Measurements from ENCODE around the gene MGMT. TPM values are rescaled to one million over a fixed set of nuclear protein-coding genes. Genes with fewer than 3 reads are reported as not detected.

The MGMT gene
- total and polyA plus RNA-seq, 2 experiments from 2014 or later = 19.3 to 21.9 TPM

DNA sequence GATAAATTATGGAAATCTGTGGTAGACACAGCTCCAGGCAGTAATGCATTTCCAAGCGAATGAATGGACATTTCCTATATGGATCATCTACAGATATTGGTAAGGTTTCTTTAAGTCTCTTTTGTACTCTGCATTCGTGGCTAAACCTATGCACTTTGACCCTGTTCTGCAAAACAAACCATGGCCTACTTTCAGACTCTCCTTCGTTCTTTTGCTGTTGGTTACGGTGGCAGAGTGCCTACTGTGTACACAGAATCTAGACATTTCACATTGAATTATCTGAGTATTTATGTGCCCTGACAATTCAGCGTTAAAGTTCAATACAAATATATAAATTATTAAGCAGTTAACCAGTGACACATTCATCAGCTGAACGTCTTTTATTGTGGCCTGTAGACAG is 93.3 kb downstream of the MGMT start (continued):
- TF ChIP-seq, protein P1, sequence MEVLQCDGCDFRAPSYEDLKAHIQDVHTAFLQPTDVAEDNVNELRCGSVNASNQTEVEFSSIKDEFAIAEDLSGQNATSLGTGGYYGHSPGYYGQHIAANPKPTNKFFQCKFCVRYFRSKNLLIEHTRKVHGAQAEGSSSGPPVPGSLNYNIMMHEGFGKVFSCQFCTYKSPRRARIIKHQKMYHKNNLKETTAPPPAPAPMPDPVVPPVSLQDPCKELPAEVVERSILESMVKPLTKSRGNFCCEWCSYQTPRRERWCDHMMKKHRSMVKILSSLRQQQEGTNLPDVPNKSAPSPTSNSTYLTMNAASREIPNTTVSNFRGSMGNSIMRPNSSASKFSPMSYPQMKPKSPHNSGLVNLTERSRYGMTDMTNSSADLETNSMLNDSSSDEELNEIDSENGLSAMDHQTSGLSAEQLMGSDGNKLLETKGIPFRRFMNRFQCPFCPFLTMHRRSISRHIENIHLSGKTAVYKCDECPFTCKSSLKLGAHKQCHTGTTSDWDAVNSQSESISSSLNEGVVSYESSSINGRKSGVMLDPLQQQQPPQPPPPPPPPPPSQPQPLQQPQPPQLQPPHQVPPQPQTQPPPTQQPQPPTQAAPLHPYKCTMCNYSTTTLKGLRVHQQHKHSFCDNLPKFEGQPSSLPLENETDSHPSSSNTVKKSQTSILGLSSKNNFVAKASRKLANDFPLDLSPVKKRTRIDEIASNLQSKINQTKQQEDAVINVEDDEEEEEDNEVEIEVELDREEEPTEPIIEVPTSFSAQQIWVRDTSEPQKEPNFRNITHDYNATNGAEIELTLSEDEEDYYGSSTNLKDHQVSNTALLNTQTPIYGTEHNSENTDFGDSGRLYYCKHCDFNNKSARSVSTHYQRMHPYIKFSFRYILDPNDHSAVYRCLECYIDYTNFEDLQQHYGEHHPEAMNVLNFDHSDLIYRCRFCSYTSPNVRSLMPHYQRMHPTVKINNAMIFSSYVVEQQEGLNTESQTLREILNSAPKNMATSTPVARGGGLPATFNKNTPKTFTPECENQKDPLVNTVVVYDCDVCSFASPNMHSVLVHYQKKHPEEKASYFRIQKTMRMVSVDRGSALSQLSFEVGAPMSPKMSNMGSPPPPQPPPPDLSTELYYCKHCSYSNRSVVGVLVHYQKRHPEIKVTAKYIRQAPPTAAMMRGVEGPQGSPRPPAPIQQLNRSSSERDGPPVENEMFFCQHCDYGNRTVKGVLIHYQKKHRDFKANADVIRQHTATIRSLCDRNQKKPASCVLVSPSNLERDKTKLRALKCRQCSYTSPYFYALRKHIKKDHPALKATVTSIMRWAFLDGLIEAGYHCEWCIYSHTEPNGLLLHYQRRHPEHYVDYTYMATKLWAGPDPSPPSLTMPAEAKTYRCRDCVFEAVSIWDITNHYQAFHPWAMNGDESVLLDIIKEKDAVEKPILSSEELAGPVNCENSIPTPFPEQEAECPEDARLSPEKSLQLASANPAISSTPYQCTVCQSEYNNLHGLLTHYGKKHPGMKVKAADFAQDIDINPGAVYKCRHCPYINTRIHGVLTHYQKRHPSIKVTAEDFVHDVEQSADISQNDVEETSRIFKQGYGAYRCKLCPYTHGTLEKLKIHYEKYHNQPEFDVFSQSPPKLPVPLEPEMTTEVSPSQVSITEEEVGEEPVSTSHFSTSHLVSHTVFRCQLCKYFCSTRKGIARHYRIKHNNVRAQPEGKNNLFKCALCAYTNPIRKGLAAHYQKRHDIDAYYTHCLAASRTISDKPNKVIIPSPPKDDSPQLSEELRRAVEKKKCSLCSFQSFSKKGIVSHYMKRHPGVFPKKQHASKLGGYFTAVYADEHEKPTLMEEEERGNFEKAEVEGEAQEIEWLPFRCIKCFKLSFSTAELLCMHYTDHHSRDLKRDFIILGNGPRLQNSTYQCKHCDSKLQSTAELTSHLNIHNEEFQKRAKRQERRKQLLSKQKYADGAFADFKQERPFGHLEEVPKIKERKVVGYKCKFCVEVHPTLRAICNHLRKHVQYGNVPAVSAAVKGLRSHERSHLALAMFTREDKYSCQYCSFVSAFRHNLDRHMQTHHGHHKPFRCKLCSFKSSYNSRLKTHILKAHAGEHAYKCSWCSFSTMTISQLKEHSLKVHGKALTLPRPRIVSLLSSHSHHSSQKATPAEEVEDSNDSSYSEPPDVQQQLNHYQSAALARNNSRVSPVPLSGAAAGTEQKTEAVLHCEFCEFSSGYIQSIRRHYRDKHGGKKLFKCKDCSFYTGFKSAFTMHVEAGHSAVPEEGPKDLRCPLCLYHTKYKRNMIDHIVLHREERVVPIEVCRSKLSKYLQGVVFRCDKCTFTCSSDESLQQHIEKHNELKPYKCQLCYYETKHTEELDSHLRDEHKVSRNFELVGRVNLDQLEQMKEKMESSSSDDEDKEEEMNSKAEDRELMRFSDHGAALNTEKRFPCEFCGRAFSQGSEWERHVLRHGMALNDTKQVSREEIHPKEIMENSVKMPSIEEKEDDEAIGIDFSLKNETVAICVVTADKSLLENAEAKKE (CRISPR knock-in tag; IDR thresholded peaks at IDR 0.05) = no peak

DNA sequence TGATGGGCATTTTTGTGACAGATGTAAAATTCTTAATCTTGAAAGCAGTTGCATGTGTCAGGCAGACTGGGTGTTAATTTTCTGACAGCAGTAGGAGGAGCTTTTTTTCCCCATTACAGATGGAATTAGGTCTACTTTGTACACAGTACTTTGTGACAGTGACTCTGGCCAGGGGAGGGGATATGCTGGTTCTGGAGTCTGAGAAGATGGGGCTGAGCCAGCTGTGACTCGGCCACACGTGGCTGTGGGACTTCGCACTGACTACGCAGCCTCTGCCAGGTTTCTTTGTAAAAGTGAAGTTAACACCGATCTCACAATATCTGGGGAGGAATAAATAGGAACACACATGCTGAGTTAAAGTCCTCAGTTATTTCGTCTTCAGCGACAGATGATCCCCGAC is 95.4 kb downstream of the MGMT start:
- Histone ChIP-seq H3K27me3 (ENCODE audit: insufficient read depth) (no peaks in the 10 kb centered on the region), H3K9me2 (ENCODE audit: insufficient read depth) (no peaks in the 10 kb centered on the region), H2AFZ (no peak overlapping the region), H3K4me3 (no peak overlapping the region), H3K79me2 (replicated peaks; ENCODE audit: insufficient read depth) (no peaks in the 10 kb centered on the region), H4K20me1 (replicated peaks; ENCODE audit: insufficient read depth) (no peaks in the 10 kb centered on the region), H3K27ac (ENCODE audit: low read depth) (no peak overlapping the region), H3F3A (replicated peaks; ENCODE audit: low read depth) (no peaks in the 10 kb centered on the region), H3K36me3 (ENCODE audit: insufficient read depth) (no peaks in the 10 kb centered on the region), H3K4me2 (no peak overlapping the region), H3K4me1 (ENCODE audit: insufficient read depth) (no peaks in the 10 kb centered on the region)
- Mint-ChIP-seq H3K9me3 (no peaks in the 10 kb centered on the region), H3K27ac (no peak overlapping the region), H3K27me3 (ENCODE audit: insufficient read depth, low read depth, poor library complexity) (no peaks in the 10 kb centered on the region), H3K4me1 (no peaks in the 10 kb centered on the region), H3K36me3 (ENCODE audit: low read depth) (no peaks in the 10 kb centered on the region), H3K4me3 (no peak overlapping the region)
- DNase-seq (ENCODE audit: low spot score) (no peak), ATAC-seq (no peak)
- TF ChIP-seq, protein P2, sequence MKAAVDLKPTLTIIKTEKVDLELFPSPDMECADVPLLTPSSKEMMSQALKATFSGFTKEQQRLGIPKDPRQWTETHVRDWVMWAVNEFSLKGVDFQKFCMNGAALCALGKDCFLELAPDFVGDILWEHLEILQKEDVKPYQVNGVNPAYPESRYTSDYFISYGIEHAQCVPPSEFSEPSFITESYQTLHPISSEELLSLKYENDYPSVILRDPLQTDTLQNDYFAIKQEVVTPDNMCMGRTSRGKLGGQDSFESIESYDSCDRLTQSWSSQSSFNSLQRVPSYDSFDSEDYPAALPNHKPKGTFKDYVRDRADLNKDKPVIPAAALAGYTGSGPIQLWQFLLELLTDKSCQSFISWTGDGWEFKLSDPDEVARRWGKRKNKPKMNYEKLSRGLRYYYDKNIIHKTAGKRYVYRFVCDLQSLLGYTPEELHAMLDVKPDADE (IDR thresholded peaks at IDR 0.05) = no peak
- TF ChIP-seq STAT1 (IDR thresholded peaks at IDR 0.05; ENCODE audit: unreplicated experiment) (no peak), JUNB (IDR thresholded peaks at IDR 0.05; ENCODE audit: unreplicated experiment) (no peak), EZH2 (IDR thresholded peaks at IDR 0.05; ENCODE audit: low read depth, unreplicated experiment) (no peak), CREB1 (CRISPR knock-in tag; IDR thresholded peaks at IDR 0.05; ENCODE audit: low read depth) (no peak), ZNF331 (CRISPR knock-in tag; IDR thresholded peaks at IDR 0.05; ENCODE audit: low read depth) (no peak), EZH2phosphoT487 (IDR thresholded peaks at IDR 0.05; ENCODE audit: unreplicated experiment) (no peak), NANOG (IDR thresholded peaks at IDR 0.05; ENCODE audit: borderline replicate concordance) (no peak), ZNF114 (CRISPR knock-in tag; IDR thresholded peaks at IDR 0.05) (no peak)
- TF ChIP-seq, protein P3, sequence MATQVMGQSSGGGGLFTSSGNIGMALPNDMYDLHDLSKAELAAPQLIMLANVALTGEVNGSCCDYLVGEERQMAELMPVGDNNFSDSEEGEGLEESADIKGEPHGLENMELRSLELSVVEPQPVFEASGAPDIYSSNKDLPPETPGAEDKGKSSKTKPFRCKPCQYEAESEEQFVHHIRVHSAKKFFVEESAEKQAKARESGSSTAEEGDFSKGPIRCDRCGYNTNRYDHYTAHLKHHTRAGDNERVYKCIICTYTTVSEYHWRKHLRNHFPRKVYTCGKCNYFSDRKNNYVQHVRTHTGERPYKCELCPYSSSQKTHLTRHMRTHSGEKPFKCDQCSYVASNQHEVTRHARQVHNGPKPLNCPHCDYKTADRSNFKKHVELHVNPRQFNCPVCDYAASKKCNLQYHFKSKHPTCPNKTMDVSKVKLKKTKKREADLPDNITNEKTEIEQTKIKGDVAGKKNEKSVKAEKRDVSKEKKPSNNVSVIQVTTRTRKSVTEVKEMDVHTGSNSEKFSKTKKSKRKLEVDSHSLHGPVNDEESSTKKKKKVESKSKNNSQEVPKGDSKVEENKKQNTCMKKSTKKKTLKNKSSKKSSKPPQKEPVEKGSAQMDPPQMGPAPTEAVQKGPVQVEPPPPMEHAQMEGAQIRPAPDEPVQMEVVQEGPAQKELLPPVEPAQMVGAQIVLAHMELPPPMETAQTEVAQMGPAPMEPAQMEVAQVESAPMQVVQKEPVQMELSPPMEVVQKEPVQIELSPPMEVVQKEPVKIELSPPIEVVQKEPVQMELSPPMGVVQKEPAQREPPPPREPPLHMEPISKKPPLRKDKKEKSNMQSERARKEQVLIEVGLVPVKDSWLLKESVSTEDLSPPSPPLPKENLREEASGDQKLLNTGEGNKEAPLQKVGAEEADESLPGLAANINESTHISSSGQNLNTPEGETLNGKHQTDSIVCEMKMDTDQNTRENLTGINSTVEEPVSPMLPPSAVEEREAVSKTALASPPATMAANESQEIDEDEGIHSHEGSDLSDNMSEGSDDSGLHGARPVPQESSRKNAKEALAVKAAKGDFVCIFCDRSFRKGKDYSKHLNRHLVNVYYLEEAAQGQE (IDR thresholded peaks at IDR 0.05; ENCODE audit: unreplicated experiment) = no peak
- TF ChIP-seq, protein P4, sequence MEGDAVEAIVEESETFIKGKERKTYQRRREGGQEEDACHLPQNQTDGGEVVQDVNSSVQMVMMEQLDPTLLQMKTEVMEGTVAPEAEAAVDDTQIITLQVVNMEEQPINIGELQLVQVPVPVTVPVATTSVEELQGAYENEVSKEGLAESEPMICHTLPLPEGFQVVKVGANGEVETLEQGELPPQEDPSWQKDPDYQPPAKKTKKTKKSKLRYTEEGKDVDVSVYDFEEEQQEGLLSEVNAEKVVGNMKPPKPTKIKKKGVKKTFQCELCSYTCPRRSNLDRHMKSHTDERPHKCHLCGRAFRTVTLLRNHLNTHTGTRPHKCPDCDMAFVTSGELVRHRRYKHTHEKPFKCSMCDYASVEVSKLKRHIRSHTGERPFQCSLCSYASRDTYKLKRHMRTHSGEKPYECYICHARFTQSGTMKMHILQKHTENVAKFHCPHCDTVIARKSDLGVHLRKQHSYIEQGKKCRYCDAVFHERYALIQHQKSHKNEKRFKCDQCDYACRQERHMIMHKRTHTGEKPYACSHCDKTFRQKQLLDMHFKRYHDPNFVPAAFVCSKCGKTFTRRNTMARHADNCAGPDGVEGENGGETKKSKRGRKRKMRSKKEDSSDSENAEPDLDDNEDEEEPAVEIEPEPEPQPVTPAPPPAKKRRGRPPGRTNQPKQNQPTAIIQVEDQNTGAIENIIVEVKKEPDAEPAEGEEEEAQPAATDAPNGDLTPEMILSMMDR (conservative IDR thresholded peaks at IDR 0.05; ENCODE audit: low read depth in 2 of 2) = no peak
